ENCODE measurements around the gene ANKMY1.

Gene ANKMY1

GRCh38 chr2:240598311-240598911 lies 40.6 kb upstream of the ANKMY1 start:
- TF ChIP-seq ZXDB (tag by site-specific recombination; IDR thresholded peaks at IDR 0.05), result no peak
- peaks cover 0 to 66% of the 10 kb centered on the region in 2 experiments; a peak in 2 of 3 replicates for H3K36me3 ChIP-seq (ENCODE audit: control insufficient read depth in 2 of 2, insufficient read depth in 1 of 2, low read length in 2 of 2)
- CTCF ChIA-PET, result no interaction called here
- POLR2A ChIA-PET, result interaction anchor here (4.5 kb wide), 1 partner anchor 11 kb away, joined by 14 read pairs; the partner anchor contains the start of gene CAPN10
- H3K4me1 ChIP-seq (ENCODE audit: control insufficient read depth, insufficient read depth, low read length), result no peaks in the 10 kb centered on the region
- H3K27ac ChIP-seq (ENCODE audit: extremely low read depth, low read depth, low read length), result no peak overlapping the region
- H3K4me3 ChIP-seq (ENCODE audit: low read depth, low read length), result no peak overlapping the region
- H3K9me3 ChIP-seq (ENCODE audit: control insufficient read depth, insufficient read depth, low read depth, low read length), result no peaks in the 10 kb centered on the region

GRCh38 chr2:240597419-240598181 lies 39.8 kb upstream of the ANKMY1 start:
- Histone ChIP-seq H3K4me3 (ENCODE audit: low read depth, low read length) (no peak overlapping the region), H3K27ac (ENCODE audit: extremely low read depth, low read depth, low read length) (no peak overlapping the region), H3K4me1 (ENCODE audit: control insufficient read depth, insufficient read depth, low read length) (no peaks in the 10 kb centered on the region), H3K36me3 (ENCODE audit: control insufficient read depth in 2 of 2, insufficient read depth in 1 of 2, low read length in 2 of 2) (peaks cover 1 to 73% of the 10 kb centered on the region in 2 experiments), H3K9me3 (ENCODE audit: control insufficient read depth, insufficient read depth, low read depth, low read length) (no peaks in the 10 kb centered on the region)
- ChIA-PET CTCF (no interaction called here), POLR2A (interaction anchor here (4.5 kb wide), 1 partner anchor 11 kb away, joined by 14 read pairs; the partner anchor contains the start of gene CAPN10)
- TF ChIP-seq ZNF488 (tag by site-specific recombination; IDR thresholded peaks at IDR 0.05) (no peak), PRDM10 (tag by site-specific recombination; IDR thresholded peaks at IDR 0.05) (no peak), ZNF324 (tag by site-specific recombination; IDR thresholded peaks at IDR 0.05) (no peak), ZNF433 (tag by site-specific recombination; IDR thresholded peaks at IDR 0.05; ENCODE audit: low read depth) (no peak), BCL11A (tag by site-specific recombination; IDR thresholded peaks at IDR 0.05; ENCODE audit: low read depth) (no peak), ZNF501 (tag by site-specific recombination; IDR thresholded peaks at IDR 0.05) (no peak), ZNF585B (tag by site-specific recombination; IDR thresholded peaks at IDR 0.05) (no peak), ZNF76 (tag by site-specific recombination; IDR thresholded peaks at IDR 0.05; ENCODE audit: borderline replicate concordance, low read depth) (no peak), ZBTB49 (tag by site-specific recombination; IDR thresholded peaks at IDR 0.05; ENCODE audit: low read depth) (no peak)

GRCh38 chr2:240597054-240597418 lies 39.2 kb upstream of the ANKMY1 start:
- H3K4me1 ChIP-seq (ENCODE audit: control insufficient read depth, insufficient read depth, low read length), result no peaks in the 10 kb centered on the region
- H3K36me3 ChIP-seq (ENCODE audit: control insufficient read depth in 2 of 2, insufficient read depth in 1 of 2, low read length in 2 of 2), result peaks cover 5 to 79% of the 10 kb centered on the region in 2 experiments
- H3K4me3 ChIP-seq (ENCODE audit: low read depth, low read length), result no peak overlapping the region
- ChIA-PET POLR2A (no interaction called here), CTCF (no interaction called here)
- H3K27ac ChIP-seq (ENCODE audit: extremely low read depth, low read depth, low read length), result no peak overlapping the region
- H3K9me3 ChIP-seq (ENCODE audit: control insufficient read depth, insufficient read depth, low read depth, low read length), result no peaks in the 10 kb centered on the region
- TF ChIP-seq ZNF37A (tag by site-specific recombination; IDR thresholded peaks at IDR 0.05), result no peak
- TF ChIP-seq KLF16 (tag by site-specific recombination; IDR thresholded peaks at IDR 0.05), result no peak
- no peak for TF ChIP-seq HOXC10 (CRISPR knock-in tag; IDR thresholded peaks at IDR 0.05)
- no peak for TF ChIP-seq INSM2 (tag by site-specific recombination; IDR thresholded peaks at IDR 0.05)
- no peak for TF ChIP-seq ZNF629 (tag by site-specific recombination; IDR thresholded peaks at IDR 0.05)
- TF ChIP-seq TSHZ1 (tag by site-specific recombination; IDR thresholded peaks at IDR 0.05; ENCODE audit: borderline replicate concordance), result no peak
- TF ChIP-seq ZNF302 (tag by site-specific recombination; IDR thresholded peaks at IDR 0.05; ENCODE audit: low read depth), result no peak

Measured in HEK293 (cell line).